ENCODE data around the gene MBD4.

The MBD4 gene

GRCh38 chr3:129469026-129469425 lies 29.3 kb upstream of the MBD4 start:
- TF ChIP-seq ZBTB7A (IDR thresholded peaks at IDR 0.05; ENCODE audit: low read depth) (no peak), YY1 (IDR thresholded peaks at IDR 0.05; ENCODE audit: low read depth) (no peak), FOXM1 (IDR thresholded peaks at IDR 0.05; ENCODE audit: borderline replicate concordance, low read depth) (no peak), EP300 (IDR thresholded peaks at IDR 0.05; ENCODE audit: borderline replicate concordance) (no peak), RAD21 (IDR thresholded peaks at IDR 0.05; ENCODE audit: low read depth) (no peak), TCF12 (IDR thresholded peaks at IDR 0.05; ENCODE audit: low read depth) (no peak), CEBPB (IDR thresholded peaks at IDR 0.05) (no peak), TEAD4 (IDR thresholded peaks at IDR 0.05) (no peak), CREB1 (IDR thresholded peaks at IDR 0.05; ENCODE audit: low read depth) (no peak), REST (IDR thresholded peaks at IDR 0.05; ENCODE audit: low read depth) (no peak), TAF1 (IDR thresholded peaks at IDR 0.05; ENCODE audit: low read depth) (no peak), NFIC (IDR thresholded peaks at IDR 0.05) (no peak), MAX (IDR thresholded peaks at IDR 0.05) (no peak), USF1 (IDR thresholded peaks at IDR 0.05) (no peak), EGR1 (IDR thresholded peaks at IDR 0.05) (no peak)

DNA sequence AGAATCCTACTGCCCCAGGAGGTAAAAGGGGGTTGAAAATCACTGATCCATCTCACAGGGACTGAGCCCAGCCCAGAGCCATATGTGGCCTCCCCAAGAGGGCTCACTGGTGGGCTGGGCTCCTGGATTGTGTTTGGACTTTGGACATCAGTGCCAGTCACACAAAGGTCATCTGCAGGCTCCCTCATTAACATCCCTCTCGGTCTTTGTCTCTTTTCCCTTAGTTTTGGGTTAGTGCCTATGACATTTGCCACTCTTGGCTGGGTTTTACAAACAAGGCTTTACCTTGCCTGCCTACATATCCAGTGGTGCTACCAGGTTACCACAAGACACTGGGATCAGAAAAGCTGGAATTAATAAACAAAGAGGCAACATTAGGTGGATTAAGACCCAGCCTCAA lies 28.2 kb upstream of the MBD4 start:
- TF ChIP-seq FOXM1 (IDR thresholded peaks at IDR 0.05; ENCODE audit: borderline replicate concordance, low read depth) (no peak), RAD21 (IDR thresholded peaks at IDR 0.05; ENCODE audit: low read depth) (no peak), TEAD4 (IDR thresholded peaks at IDR 0.05) (no peak), ZBTB7A (IDR thresholded peaks at IDR 0.05; ENCODE audit: low read depth) (no peak), MAX (IDR thresholded peaks at IDR 0.05) (no peak), USF1 (IDR thresholded peaks at IDR 0.05) (no peak), EGR1 (IDR thresholded peaks at IDR 0.05) (no peak), TAF1 (IDR thresholded peaks at IDR 0.05; ENCODE audit: low read depth) (no peak), CEBPB (IDR thresholded peaks at IDR 0.05) (no peak), EP300 (IDR thresholded peaks at IDR 0.05; ENCODE audit: borderline replicate concordance) (no peak), TCF12 (IDR thresholded peaks at IDR 0.05; ENCODE audit: low read depth) (no peak), REST (IDR thresholded peaks at IDR 0.05; ENCODE audit: low read depth) (no peak), YY1 (IDR thresholded peaks at IDR 0.05; ENCODE audit: low read depth) (no peak), NFIC (IDR thresholded peaks at IDR 0.05) (no peak), CREB1 (IDR thresholded peaks at IDR 0.05; ENCODE audit: low read depth) (no peak)

- TF ChIP-seq CREB1 (IDR thresholded peaks at IDR 0.05; ENCODE audit: low read depth) (no peak), NFIC (IDR thresholded peaks at IDR 0.05) (no peak), TCF12 (IDR thresholded peaks at IDR 0.05; ENCODE audit: low read depth) (no peak), RAD21 (IDR thresholded peaks at IDR 0.05; ENCODE audit: low read depth) (no peak), EP300 (IDR thresholded peaks at IDR 0.05; ENCODE audit: borderline replicate concordance) (no peak), MAX (IDR thresholded peaks at IDR 0.05) (no peak), EGR1 (IDR thresholded peaks at IDR 0.05) (no peak), REST (IDR thresholded peaks at IDR 0.05; ENCODE audit: low read depth) (no peak), USF1 (IDR thresholded peaks at IDR 0.05) (no peak), CEBPB (IDR thresholded peaks at IDR 0.05) (no peak), FOXM1 (IDR thresholded peaks at IDR 0.05; ENCODE audit: borderline replicate concordance, low read depth) (no peak)
Observed at GRCh38 chr3:129463716-129464115, 24.0 kb upstream of the MBD4 start.

DNA sequence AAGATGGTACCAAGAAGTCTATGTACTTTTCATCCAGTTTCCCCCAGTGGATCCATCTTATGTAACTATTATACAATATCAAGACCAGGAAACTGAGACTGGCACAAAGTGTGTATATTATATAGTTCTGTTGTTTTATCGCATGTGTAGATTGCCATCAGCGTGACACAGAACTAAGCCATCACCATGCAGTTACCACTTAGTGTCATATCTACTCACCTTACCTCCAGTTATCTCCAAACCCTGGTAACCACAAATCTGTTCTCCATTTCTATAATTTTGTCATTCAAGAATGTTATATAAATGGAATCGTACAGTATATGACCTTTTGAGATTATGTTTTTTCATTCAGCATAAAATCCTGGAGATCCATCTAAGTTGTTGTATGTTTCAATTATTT lies 23.3 kb upstream of the MBD4 start:
- TF ChIP-seq EGR1 (IDR thresholded peaks at IDR 0.05) (no peak), TCF12 (IDR thresholded peaks at IDR 0.05; ENCODE audit: low read depth) (no peak), RAD21 (IDR thresholded peaks at IDR 0.05; ENCODE audit: low read depth) (no peak), YY1 (IDR thresholded peaks at IDR 0.05; ENCODE audit: low read depth) (no peak), FOXM1 (IDR thresholded peaks at IDR 0.05; ENCODE audit: borderline replicate concordance, low read depth) (no peak), EP300 (IDR thresholded peaks at IDR 0.05; ENCODE audit: borderline replicate concordance) (no peak), MAX (IDR thresholded peaks at IDR 0.05) (no peak), CEBPB (IDR thresholded peaks at IDR 0.05) (no peak), TEAD4 (IDR thresholded peaks at IDR 0.05) (no peak), USF1 (IDR thresholded peaks at IDR 0.05) (no peak), CREB1 (IDR thresholded peaks at IDR 0.05; ENCODE audit: low read depth) (no peak), TAF1 (IDR thresholded peaks at IDR 0.05; ENCODE audit: low read depth) (no peak), REST (IDR thresholded peaks at IDR 0.05; ENCODE audit: low read depth) (no peak), NFIC (IDR thresholded peaks at IDR 0.05) (no peak), ZBTB7A (IDR thresholded peaks at IDR 0.05; ENCODE audit: low read depth) (no peak)
